PC-9 (cell line): Measurements from ENCODE around the gene S100A4.

Experiments used
- EZH2 ChIP-seq: fragments of 200-600 bp; sonication (generic); IDR thresholded peaks from 2 replicates; pipeline ENCODE4 v1.8.0; 2017; ENCODE audit warnings: antibody characterized with exemption, low read depth
- TF ChIP-seq, protein P1 (sequence below): fragments of 200-600 bp; sonication (generic); conservative IDR thresholded peaks from 2 replicates; pipeline ENCODE4 v1.6.1; 2017; ENCODE audit warnings: mixed run types, antibody characterized with exemption, mild to moderate bottlenecking, moderate library complexity

- TF ChIP-seq EZH2 = no peak
- TF ChIP-seq, protein P1, sequence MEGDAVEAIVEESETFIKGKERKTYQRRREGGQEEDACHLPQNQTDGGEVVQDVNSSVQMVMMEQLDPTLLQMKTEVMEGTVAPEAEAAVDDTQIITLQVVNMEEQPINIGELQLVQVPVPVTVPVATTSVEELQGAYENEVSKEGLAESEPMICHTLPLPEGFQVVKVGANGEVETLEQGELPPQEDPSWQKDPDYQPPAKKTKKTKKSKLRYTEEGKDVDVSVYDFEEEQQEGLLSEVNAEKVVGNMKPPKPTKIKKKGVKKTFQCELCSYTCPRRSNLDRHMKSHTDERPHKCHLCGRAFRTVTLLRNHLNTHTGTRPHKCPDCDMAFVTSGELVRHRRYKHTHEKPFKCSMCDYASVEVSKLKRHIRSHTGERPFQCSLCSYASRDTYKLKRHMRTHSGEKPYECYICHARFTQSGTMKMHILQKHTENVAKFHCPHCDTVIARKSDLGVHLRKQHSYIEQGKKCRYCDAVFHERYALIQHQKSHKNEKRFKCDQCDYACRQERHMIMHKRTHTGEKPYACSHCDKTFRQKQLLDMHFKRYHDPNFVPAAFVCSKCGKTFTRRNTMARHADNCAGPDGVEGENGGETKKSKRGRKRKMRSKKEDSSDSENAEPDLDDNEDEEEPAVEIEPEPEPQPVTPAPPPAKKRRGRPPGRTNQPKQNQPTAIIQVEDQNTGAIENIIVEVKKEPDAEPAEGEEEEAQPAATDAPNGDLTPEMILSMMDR = no peak
These were observed 39.2 kb downstream of the S100A4 start for GRCh38 chr1:153506386-153506785.
